OCI-LY7 (cell line): ENCODE results near the gene ZNRF1. TPM values are rescaled to one million over a fixed set of nuclear protein-coding genes. Genes with fewer than 3 reads are reported as not detected.

Experiments
- BruUV-seq: library from RNA; stranded (reverse); fragments of 400-500 nt; replicated peaks from 2 replicates; lab custom pipeline; 2021; lab: Mats Ljungman, UMichigan
- CTCF ChIA-PET: fragments of 300-600 bp; sonication (Branson Sonifier 250); formaldehyde crosslinking; loops from one replicate; lab custom pipeline; 2022; ENCODE audit warnings: antibody characterized with exemption; ENCODE audit not compliant: unreplicated experiment; lab: Charles Lee
- POLR2A ChIA-PET: fragments of 300-600 bp; sonication (Branson Sonifier 250); formaldehyde crosslinking; loops from one replicate; lab custom pipeline; 2022; ENCODE audit warnings: antibody characterized with exemption; lab: Charles Lee
- DNase-seq: peaks from one replicate; pipeline ENCODE4 v3.0.0-alpha.2; 2015; ENCODE audit warnings: low spot score
- H2AFZ ChIP-seq: fragments of 200-600 bp; sonication (generic), shearing (Covaris generic); 2 replicates; pipeline ENCODE4 v1.6.1; 2014; ENCODE audit warnings: mild to moderate bottlenecking, antibody characterized with exemption, low read length, moderate library complexity
- H3K27ac ChIP-seq: fragments of 200-600 bp; sonication (generic); 2 replicates; pipeline ENCODE4 v1.5.1; 2014; ENCODE audit warnings: mixed run types, low read depth, mild to moderate bottlenecking, moderate library complexity, low read length, inconsistent platforms; ENCODE audit not compliant: poor library complexity, severe bottlenecking
- H3K36me3 ChIP-seq: fragments of 200-600 bp; sonication (generic); 2 replicates; pipeline ENCODE4 v1.6.1; 2014; ENCODE audit warnings: mild to moderate bottlenecking, antibody characterized with exemption, low read length, moderate library complexity, mixed read lengths; ENCODE audit not compliant: insufficient read depth
- H3K4me1 ChIP-seq: fragments of 200-600 bp; sonication (generic); 2 replicates; pipeline ENCODE4 v1.5.1; 2014; ENCODE audit warnings: mild to moderate bottlenecking, low read length; ENCODE audit not compliant: insufficient read depth, poor library complexity, severe bottlenecking
- H3K4me2 ChIP-seq: fragments of 200-600 bp; sonication (generic); 2 replicates; pipeline ENCODE4 v1.6.1; 2014; ENCODE audit warnings: mild to moderate bottlenecking, low read length
- H3K4me3 ChIP-seq: fragments of 200-600 bp; sonication (generic); 2 replicates; pipeline ENCODE4 v1.5.1; 2014; ENCODE audit warnings: mild to moderate bottlenecking, low read depth, low read length; ENCODE audit not compliant: poor library complexity, severe bottlenecking
- H3K79me2 ChIP-seq: fragments of 200-600 bp; sonication (generic); 2 replicates; pipeline ENCODE4 v1.6.1; 2016; ENCODE audit warnings: low read depth, mild to moderate bottlenecking, low read length, moderate library complexity, mixed read lengths; ENCODE audit not compliant: insufficient read depth
- H3K9me2 ChIP-seq: fragments of 200-600 bp; sonication (generic); 2 replicates; pipeline ENCODE4 v1.6.1; 2016; ENCODE audit warnings: mild to moderate bottlenecking, low read length, mixed read lengths; ENCODE audit not compliant: insufficient read depth
- H3K9me3 ChIP-seq: fragments of 200-600 bp; sonication (generic); 2 replicates; pipeline ENCODE4 v1.6.1; 2014; ENCODE audit warnings: mild to moderate bottlenecking, mixed run types, low read length, mixed read lengths
- H4K20me1 ChIP-seq: fragments of 200-600 bp; sonication (generic); 2 replicates; pipeline ENCODE4 v1.6.1; 2014; ENCODE audit warnings: mild to moderate bottlenecking, antibody characterized with exemption, low read length, moderate library complexity, mixed read lengths; ENCODE audit not compliant: insufficient read depth
- EZH2phosphoT487 ChIP-seq: fragments of 200-600 bp; sonication (generic); IDR thresholded peaks from 2 replicates; pipeline ENCODE4 v1.6.1; 2018; ENCODE audit warnings: low read depth, borderline replicate concordance, mild to moderate bottlenecking, mixed run types, antibody characterized with exemption, low read length, moderate library complexity, mixed read lengths
- intact Hi-C: fragments of 100-400 bp; cut with micrococcal nuclease; formaldehyde crosslinking; loops from one replicate; pipeline ENCODE4 v1.10.0; 2022; ENCODE audit not compliant: unreplicated experiment
- total RNA-seq, 2 experiments: library from RNA; depleted of rRNA in 1 of 2; stranded (reverse); fragments of >200 nt in 1 of 2; shearing (Covaris generic) in 1 of 2; gene quantifications; 2 replicates each; pipeline ENCODE4 v1.2.3, GENCODE V29; 2014 to 2022
- TF ChIP-seq, protein P1 (sequence below): fragments of 200-600 bp; sonication (generic); conservative IDR thresholded peaks from 2 replicates; pipeline ENCODE4 v1.5.1; 2014; ENCODE audit warnings: mild to moderate bottlenecking, antibody characterized with exemption, low read length, moderate library complexity, mixed read lengths

ZNRF1 gene
- total RNA-seq, 2 experiments from 2014 or later: 11.8 to 23.7 TPM

- POLR2A ChIA-PET: interaction anchor here (0.6 to 2.5 kb wide), 2 partner anchors 11 to 13 kb away, joined by 3 to 6 read pairs; no protein-coding TSS in a partner anchor
- intact Hi-C loops: no loop called here
- Histone ChIP-seq H3K36me3 (no peaks in the 10 kb centered on the region), H3K79me2 (no peaks in the 10 kb centered on the region), H3K9me2 (no peaks in the 10 kb centered on the region), H3K4me2 (no peak overlapping the region), H3K9me3 (no peaks in the 10 kb centered on the region), H3K4me3 (no peak overlapping the region), H4K20me1 (0 out of 2 replicates have a peak, but pooled peaks cover 10% of the 10 kb centered on the region), H3K4me1 (peaks cover 1% of the 10 kb centered on the region), H3K27ac (no peak overlapping the region), H2AFZ (no peak overlapping the region)
- no peak for TF ChIP-seq EZH2phosphoT487
- TF ChIP-seq, protein P1, sequence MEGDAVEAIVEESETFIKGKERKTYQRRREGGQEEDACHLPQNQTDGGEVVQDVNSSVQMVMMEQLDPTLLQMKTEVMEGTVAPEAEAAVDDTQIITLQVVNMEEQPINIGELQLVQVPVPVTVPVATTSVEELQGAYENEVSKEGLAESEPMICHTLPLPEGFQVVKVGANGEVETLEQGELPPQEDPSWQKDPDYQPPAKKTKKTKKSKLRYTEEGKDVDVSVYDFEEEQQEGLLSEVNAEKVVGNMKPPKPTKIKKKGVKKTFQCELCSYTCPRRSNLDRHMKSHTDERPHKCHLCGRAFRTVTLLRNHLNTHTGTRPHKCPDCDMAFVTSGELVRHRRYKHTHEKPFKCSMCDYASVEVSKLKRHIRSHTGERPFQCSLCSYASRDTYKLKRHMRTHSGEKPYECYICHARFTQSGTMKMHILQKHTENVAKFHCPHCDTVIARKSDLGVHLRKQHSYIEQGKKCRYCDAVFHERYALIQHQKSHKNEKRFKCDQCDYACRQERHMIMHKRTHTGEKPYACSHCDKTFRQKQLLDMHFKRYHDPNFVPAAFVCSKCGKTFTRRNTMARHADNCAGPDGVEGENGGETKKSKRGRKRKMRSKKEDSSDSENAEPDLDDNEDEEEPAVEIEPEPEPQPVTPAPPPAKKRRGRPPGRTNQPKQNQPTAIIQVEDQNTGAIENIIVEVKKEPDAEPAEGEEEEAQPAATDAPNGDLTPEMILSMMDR: no peak
- CTCF ChIA-PET: no interaction called here
- DNase-seq: no peak
- no TSS peak for BruUV-seq
Observed at GRCh38 chr16:75086688-75087374, 88.0 kb downstream of the ZNRF1 start.

DNA sequence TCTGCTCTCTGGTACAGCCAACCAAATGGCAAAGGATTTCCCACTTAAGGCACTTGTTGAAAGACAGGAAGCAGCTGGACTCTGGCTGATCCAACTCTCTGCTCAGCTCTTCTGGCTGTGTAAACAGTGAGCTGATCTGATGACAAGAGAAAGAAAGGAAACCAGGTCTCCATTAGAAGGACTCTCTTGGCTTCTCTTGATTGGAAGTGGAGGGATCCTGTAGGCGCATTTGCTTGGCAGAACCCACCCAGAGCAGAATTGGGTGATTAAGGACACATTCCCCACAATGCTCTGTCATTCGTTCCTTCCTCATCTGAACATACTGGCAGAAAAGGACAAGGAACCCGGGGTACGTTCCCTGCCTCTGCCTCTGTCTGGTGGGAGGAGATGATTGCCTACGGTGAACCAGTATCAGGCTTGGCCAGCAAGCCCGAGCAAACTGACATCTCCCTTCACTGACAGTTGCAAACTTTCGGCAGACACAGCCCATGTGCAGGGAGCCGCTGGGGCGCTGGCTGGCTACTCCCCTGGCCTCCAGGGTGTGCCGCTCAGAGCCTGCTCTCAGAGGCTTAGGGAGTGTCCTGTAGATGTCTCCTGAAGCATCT lies 88.7 kb downstream of the ZNRF1 start:
- no peak for DNase-seq
- BruUV-seq: no TSS peak
- TF ChIP-seq EZH2phosphoT487: no peak
- H3K4me2 ChIP-seq: no peak overlapping the region
- H3K27ac ChIP-seq: no peak overlapping the region
- ChIA-PET CTCF (no interaction called here), POLR2A (no interaction called here)
- no peak overlapping the region for H2AFZ ChIP-seq
- no peaks in the 10 kb centered on the region for H3K9me3 ChIP-seq
- no peaks in the 10 kb centered on the region for H3K4me1 ChIP-seq
- no peaks in the 10 kb centered on the region for H3K9me2 ChIP-seq
- H3K79me2 ChIP-seq: no peaks in the 10 kb centered on the region
- no peak overlapping the region for H3K4me3 ChIP-seq
- intact Hi-C loops: no loop called here
- H3K36me3 ChIP-seq: no peaks in the 10 kb centered on the region
- H4K20me1 ChIP-seq: 0 out of 2 replicates have a peak, but pooled peaks cover 9% of the 10 kb centered on the region

DNA sequence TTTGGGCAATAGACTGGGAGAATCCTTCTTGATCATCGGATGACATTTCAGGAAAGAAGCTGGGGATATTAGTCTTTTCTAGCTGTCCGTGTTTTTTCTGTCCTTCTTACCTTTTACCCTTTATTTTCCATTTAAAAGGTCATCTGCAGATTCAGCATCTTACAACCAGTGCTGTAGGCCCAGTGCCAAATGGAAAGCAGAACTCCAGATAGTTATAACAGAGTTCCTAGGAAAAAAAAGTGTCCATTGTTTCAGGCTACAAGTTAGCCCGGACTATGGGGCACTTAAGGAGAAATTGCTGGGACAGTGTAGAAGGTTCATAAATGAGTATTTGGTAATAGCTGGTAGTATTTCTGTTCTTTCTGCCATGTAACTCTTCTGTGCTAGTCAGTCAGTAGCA lies 89.4 kb downstream of the ZNRF1 start:
- H3K4me1 ChIP-seq: no peaks in the 10 kb centered on the region
- intact Hi-C loops: no loop called here
- H3K27ac ChIP-seq: no peak overlapping the region
- H3K4me2 ChIP-seq: no peak overlapping the region
- H4K20me1 ChIP-seq: 0 out of 2 replicates have a peak, but pooled peaks cover 2% of the 10 kb centered on the region
- TF ChIP-seq, protein P1: no peak
- TF ChIP-seq EZH2phosphoT487: no peak
- no peak overlapping the region for H2AFZ ChIP-seq
- POLR2A ChIA-PET: interaction anchor here (0.9 to 1.1 kb wide), 2 partner anchors 12 to 13 kb away, joined by 3 read pairs; no protein-coding TSS in a partner anchor
- H3K36me3 ChIP-seq: no peaks in the 10 kb centered on the region
- CTCF ChIA-PET: no interaction called here
- no peak for DNase-seq
- no peak overlapping the region for H3K4me3 ChIP-seq
- H3K9me2 ChIP-seq: no peaks in the 10 kb centered on the region
- BruUV-seq: no TSS peak
- no peaks in the 10 kb centered on the region for H3K9me3 ChIP-seq
- no peaks in the 10 kb centered on the region for H3K79me2 ChIP-seq
